Prostate gland (tissue), 2 donors: ENCODE results near the gene PCDHGA6. TPM values are rescaled to one million over a fixed set of nuclear protein-coding genes. Genes with fewer than 3 reads are reported as not detected.
A peak's percentile ranks its signal among the peaks of the same experiment; 100 is the strongest.
"Not testable (repeated sequence)": the region's sequence is repeated elsewhere in the genome, so short reads cannot be mapped to it uniquely, and the experiment has no call there.

Experiments used
- DNase-seq: peaks from one replicate; pipeline ENCODE4 v3.0.0-alpha.2; 2019; ENCODE audit warnings: low spot score
- H3K27ac ChIP-seq, 2 donors: fragments of 200-600 bp; sonication (generic); 2 replicates each; pipeline ENCODE4 v1.5.1; 2017 to 2019
- H3K27me3 ChIP-seq: fragments of 200-600 bp; sonication (generic); replicated peaks from 2 replicates; pipeline ENCODE4 v1.5.1; 2019; ENCODE audit not compliant: insufficient read depth
- H3K36me3 ChIP-seq, 2 donors: fragments of 200-600 bp; sonication (generic); 1 replicate in 1 of 2; 2 replicates in 1 of 2; pipeline versions ENCODE4 v1.5.1 to v1.8.1; 2017 to 2019
- H3K4me1 ChIP-seq: fragments of 200-600 bp; sonication (generic); replicated peaks from 2 replicates; pipeline ENCODE4 v1.5.1; 2019
- H3K4me3 ChIP-seq, 2 donors: fragments of 200-600 bp; sonication (generic); 2 replicates each; pipeline ENCODE4 v1.5.1; 2017 to 2019
- H3K9me3 ChIP-seq: fragments of 200-600 bp; sonication (generic); 2 replicates; pipeline ENCODE4 v1.5.1; 2017
- POLR2A ChIP-seq: fragments of 450-650 bp; IDR thresholded peaks from one replicate; pipeline ENCODE4 v1.6.1; 2016; ENCODE audit warnings: antibody characterized with exemption, mild to moderate bottlenecking
- POLR2AphosphoS5 ChIP-seq: sonication (generic); formaldehyde crosslinking; IDR thresholded peaks from one replicate; pipeline ENCODE4 v1.6.1; 2017; ENCODE audit warnings: antibody characterized with exemption
- WGBS: methylation state at CpG from one replicate; pipeline ENCODE4 v1.1.5; 2018; 5-methylcytosine and 5-hydroxymethylcytosine counted together
- intact Hi-C: fragments of 100-400 bp; cut with DNase I; formaldehyde crosslinking; loops from one replicate; pipeline ENCODE4 v1.14.2; 2022
- total RNA-seq, 2 donors: library from RNA; depleted of rRNA; stranded (reverse); fragments of >200 nt; gene quantifications; one replicate each; pipeline ENCODE4 v1.1.0, GENCODE V29; 2016
- TF ChIP-seq, protein P1 (sequence below), 4 experiments: fragments of 200-600 bp in 2 of 4; fragments of 450-650 bp in 2 of 4; sonication (generic) in 2 of 4; IDR thresholded peaks; 1 replicate in 3 of 4; 2 replicates in 1 of 4; pipeline ENCODE4 v1.5.1; 2016 to 2019; ENCODE audit warnings: antibody characterized with exemption in 4 of 4, mild to moderate bottlenecking in 2 of 4, moderate library complexity in 2 of 4

PCDHGA6 gene
- total RNA-seq, 2 donors from 2014 or later = 2.0 to 8.4 TPM

GRCh38 chr5:141374627-141375026 lies 936 bp downstream of the PCDHGA6 start:
- TF ChIP-seq POLR2A = no peak
- TF ChIP-seq, protein P1, sequence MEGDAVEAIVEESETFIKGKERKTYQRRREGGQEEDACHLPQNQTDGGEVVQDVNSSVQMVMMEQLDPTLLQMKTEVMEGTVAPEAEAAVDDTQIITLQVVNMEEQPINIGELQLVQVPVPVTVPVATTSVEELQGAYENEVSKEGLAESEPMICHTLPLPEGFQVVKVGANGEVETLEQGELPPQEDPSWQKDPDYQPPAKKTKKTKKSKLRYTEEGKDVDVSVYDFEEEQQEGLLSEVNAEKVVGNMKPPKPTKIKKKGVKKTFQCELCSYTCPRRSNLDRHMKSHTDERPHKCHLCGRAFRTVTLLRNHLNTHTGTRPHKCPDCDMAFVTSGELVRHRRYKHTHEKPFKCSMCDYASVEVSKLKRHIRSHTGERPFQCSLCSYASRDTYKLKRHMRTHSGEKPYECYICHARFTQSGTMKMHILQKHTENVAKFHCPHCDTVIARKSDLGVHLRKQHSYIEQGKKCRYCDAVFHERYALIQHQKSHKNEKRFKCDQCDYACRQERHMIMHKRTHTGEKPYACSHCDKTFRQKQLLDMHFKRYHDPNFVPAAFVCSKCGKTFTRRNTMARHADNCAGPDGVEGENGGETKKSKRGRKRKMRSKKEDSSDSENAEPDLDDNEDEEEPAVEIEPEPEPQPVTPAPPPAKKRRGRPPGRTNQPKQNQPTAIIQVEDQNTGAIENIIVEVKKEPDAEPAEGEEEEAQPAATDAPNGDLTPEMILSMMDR (IDR thresholded peaks at IDR 0.05) = no peak
- TF ChIP-seq POLR2AphosphoS5 = no peak
- DNase-seq = no peak
- no peaks in the 10 kb centered on the region for H3K36me3 ChIP-seq
- intact Hi-C loops = no loop called here
- no peaks in the 10 kb centered on the region for H3K9me3 ChIP-seq
- no peaks in the 10 kb centered on the region for H3K4me1 ChIP-seq
- 39% methylated on average over 14 of the region's 14 CpGs for WGBS
- peaks cover 4% of the 10 kb centered on the region for H3K27me3 ChIP-seq
- H3K27ac ChIP-seq = no peak overlapping the region
- H3K4me3 ChIP-seq = no peak overlapping the region

DNA sequence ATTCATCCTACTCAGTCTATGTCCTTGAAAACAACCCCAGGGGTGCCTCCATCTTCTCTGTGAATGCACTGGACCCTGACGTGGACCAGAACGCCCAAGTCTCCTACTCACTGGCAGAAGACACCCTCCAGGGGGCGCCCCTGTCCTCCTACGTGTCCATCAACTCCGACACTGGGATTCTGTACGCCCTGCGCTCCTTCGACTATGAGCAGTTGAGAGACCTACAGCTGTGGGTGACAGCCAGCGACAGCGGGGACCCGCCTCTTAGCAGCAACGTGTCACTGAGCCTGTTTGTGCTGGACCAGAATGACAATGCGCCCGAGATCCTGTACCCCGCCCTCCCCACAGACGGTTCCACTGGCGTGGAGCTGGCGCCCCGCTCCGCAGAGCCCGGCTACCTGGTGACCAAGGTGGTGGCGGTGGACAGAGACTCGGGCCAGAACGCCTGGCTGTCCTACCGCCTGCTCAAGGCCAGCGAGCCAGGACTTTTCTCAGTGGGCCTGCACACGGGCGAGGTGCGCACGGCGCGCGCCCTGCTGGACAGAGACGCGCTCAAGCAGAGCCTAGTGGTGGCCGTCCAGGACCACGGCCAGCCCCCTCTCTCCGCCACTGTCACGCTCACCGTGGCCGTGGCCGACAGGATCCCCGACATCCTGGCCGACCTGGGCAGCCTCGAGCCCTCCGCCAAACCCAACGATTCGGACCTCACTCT lies 1.9 kb downstream of the PCDHGA6 start:
- intact Hi-C loops, H3K4me3 ChIP-seq, H3K9me3 ChIP-seq, H3K27ac ChIP-seq, H3K27me3 ChIP-seq, H3K4me1 ChIP-seq, DNase-seq, H3K36me3 ChIP-seq: not testable (repeated sequence)
- 29% methylated on average over 8 of the region's 48 CpGs for WGBS

- H3K27me3 ChIP-seq = no peaks in the 10 kb centered on the region
- 15% methylated on average over 37 of the region's 37 CpGs for WGBS
- H3K36me3 ChIP-seq = no peaks in the 10 kb centered on the region
- no peak within 1 kb of the TSS for H3K27ac ChIP-seq
- no peaks in the 10 kb centered on the region for H3K4me1 ChIP-seq
- DNase-seq = no peak
- intact Hi-C loops = no loop called here
- H3K9me3 ChIP-seq = no peaks in the 10 kb centered on the region
- no peak for TF ChIP-seq POLR2A
- TF ChIP-seq, protein P1 (IDR thresholded peaks at IDR 0.05) = peak in 1 of 4 experiments; percentile 8
- H3K4me3 ChIP-seq = peak within 1 kb of the TSS; percentile 11 to 17
Measured at GRCh38 chr5:141382469-141383294, 9.0 kb downstream of the PCDHGA6 start, which contains the start of gene PCDHGA7. Gene PCDHGA7 (plus strand): TSS chr5:141382742. CDS start chr5:141382900, 158 bp downstream.

DNA sequence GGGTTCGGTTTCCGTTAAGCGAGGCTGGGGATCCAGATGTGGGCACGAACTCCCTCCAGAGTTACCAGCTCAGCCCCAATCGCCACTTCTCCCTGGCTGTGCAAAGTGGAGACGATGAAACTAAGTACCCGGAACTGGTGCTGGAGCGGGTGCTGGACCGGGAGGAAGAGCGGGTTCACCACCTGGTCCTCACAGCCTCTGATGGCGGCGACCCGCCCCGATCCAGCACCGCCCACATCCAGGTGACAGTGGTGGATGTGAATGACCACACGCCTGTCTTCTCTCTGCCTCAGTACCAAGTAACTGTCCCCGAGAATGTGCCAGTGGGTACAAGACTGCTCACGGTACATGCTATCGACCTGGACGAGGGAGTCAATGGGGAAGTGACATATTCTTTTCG lies 9.7 kb downstream of the PCDHGA6 start:
- TF ChIP-seq, protein P1 (IDR thresholded peaks at IDR 0.05) = no peak
- no peak for TF ChIP-seq POLR2AphosphoS5
- TF ChIP-seq POLR2A = no peak
- DNase-seq = no peak
- Histone ChIP-seq H3K27ac (no peak overlapping the region), H3K9me3 (no peaks in the 10 kb centered on the region), H3K36me3 (no peaks in the 10 kb centered on the region), H3K27me3 (no peaks in the 10 kb centered on the region), H3K4me3 (no peak overlapping the region), H3K4me1 (no peaks in the 10 kb centered on the region)
- WGBS = 24% methylated on average over 21 of the region's 21 CpGs
- intact Hi-C loops = no loop called here

- 31% methylated on average over 30 of the region's 43 CpGs for WGBS
- H3K9me3 ChIP-seq = no peaks in the 10 kb centered on the region
- no peaks in the 10 kb centered on the region for H3K36me3 ChIP-seq
- H3K27ac ChIP-seq = no peak overlapping the region
- intact Hi-C loops = no loop called here
- H3K4me3 ChIP-seq = no peak overlapping the region
- peaks cover 1% of the 10 kb centered on the region for H3K27me3 ChIP-seq
- no peaks in the 10 kb centered on the region for H3K4me1 ChIP-seq
- DNase-seq = no peak
- TF ChIP-seq POLR2AphosphoS5 (no peak), POLR2A (no peak)
- TF ChIP-seq, protein P1 (IDR thresholded peaks at IDR 0.05) = no peak
Measured at GRCh38 chr5:141384471-141385267, 11.0 kb downstream of the PCDHGA6 start.
